Measurements from ENCODE around the gene PRR23E.

PRR23E gene

DNA sequence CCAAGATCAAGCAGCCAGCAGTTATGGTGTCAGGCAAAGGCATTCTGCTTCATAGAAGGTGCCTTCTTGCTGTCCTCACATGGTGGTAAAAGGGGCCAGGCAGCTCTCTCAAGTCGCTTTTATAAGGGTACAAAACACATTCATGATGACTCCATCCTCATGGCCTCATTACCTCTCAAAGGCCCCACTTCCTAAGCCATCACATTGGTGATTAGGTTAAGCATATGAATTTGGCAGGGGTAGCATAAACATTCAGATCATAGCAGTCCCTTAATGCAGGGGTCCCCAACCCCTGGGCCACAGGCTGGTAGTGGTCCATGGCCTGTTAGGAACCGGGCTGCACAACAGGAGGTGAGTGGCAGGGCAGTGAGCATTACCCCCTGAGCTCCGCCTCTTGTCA, 42.8 kb downstream of the PRR23E start:
- DNase-seq, result no peak

DNA sequence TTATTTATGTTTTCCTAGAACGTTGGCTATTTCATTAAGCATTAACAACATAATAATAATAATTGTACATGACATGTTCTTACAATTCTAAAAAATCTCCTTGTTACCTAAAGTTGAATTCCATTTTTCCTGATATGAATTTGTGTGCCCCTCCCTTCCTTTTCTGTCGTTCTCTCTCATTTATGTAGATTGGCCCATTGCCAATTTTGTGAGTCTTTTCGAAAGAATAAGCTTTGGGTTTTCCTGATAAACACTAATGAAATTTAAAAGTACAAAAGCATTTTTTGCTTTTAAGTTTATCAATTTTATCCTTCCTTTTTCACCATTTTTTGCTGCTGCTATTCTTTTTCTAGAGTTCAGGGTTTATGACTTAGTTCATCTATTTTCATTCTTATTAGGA, 44.9 kb downstream of the PRR23E start:
- no peak for DNase-seq

GRCh38 chr3:127238602-127239001, 45.7 kb downstream of the PRR23E start:
- DNase-seq, result no peak

DNA sequence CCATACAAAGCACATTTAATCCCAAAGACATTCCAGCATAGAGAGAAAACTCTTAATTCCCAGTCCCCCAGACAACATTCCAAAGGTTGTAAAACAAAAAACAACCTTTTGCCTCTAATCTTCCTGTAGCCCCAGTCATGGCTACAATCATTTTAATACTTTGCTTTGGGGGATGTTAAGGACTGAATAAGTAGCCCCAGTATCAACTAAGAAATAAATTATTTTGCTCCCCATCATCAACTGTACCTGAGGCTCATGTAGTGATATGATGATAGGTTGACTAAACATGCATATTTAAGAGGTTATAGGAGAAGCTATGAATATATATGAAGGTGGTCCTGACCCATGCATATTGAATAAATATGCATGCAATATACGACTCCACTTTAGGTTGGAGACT, 54.4 kb downstream of the PRR23E start:
- no peak for DNase-seq
